Naive thymus-derived CD4-positive, alpha-beta T cell (primary cell): Measurements from ENCODE around the gene FBXW5. TPM values are rescaled to one million over a fixed set of nuclear protein-coding genes. Genes with fewer than 3 reads are reported as not detected.

Experiments used
- ATAC-seq: fragments of 150-1000 bp; cut with Tn5 transposase; 2 replicates; pipeline ENCODE4 v1.10.0; 2021; ENCODE audit warnings: mild to moderate bottlenecking, moderate library complexity
- CTCF ChIA-PET: fragments of 350-600 bp; sonication (Branson Sonifier 250); formaldehyde crosslinking; loops from one replicate; lab custom pipeline; 2021; ENCODE audit warnings: antibody characterized with exemption; lab: Charles Lee
- POLR2A ChIA-PET: fragments of 350-600 bp; sonication (Branson Sonifier 250); formaldehyde crosslinking; loops from one replicate; lab custom pipeline; 2021; ENCODE audit warnings: antibody characterized with exemption, inconsistent platforms; lab: Charles Lee
- DNase-seq, 9 donors: peaks; one replicate each; pipeline versions ENCODE4 v3.0.0 to v3.0.0-alpha.2; 2020 to 2022; ENCODE audit warnings: mixed read lengths in 1 of 9
- H3K27ac ChIP-seq: one replicate; pipeline ENCODE4 v1.7.0; 2013; ENCODE audit warnings: mild to moderate bottlenecking, low read depth, low read length, moderate library complexity
- H3K27me3 ChIP-seq, 2 donors: one replicate each; pipeline ENCODE4 v1.7.0; 2013; ENCODE audit warnings: low read length in 2 of 2, mild to moderate bottlenecking in 2 of 2, moderate library complexity in 2 of 2; ENCODE audit not compliant: control insufficient read depth in 2 of 2, insufficient read depth in 2 of 2
- H3K36me3 ChIP-seq, 3 experiments: 1 replicate in 2 of 3; 2 replicates in 1 of 3; pipeline ENCODE4 v1.7.0; 2013; ENCODE audit warnings: low read length in 3 of 3, mild to moderate bottlenecking in 3 of 3, moderate library complexity in 1 of 3; ENCODE audit not compliant: insufficient read depth in 3 of 3, control insufficient read depth in 2 of 3
- H3K4me1 ChIP-seq, 2 donors: one replicate each; pipeline ENCODE4 v1.7.0; 2013; ENCODE audit warnings: low read length in 2 of 2, mild to moderate bottlenecking in 2 of 2, moderate library complexity in 1 of 2; ENCODE audit not compliant: control insufficient read depth in 2 of 2, insufficient read depth in 2 of 2
- H3K4me3 ChIP-seq: 2 replicates; pipeline ENCODE4 v1.7.0; 2013; ENCODE audit warnings: mild to moderate bottlenecking, low read length
- H3K9me3 ChIP-seq, 3 experiments: 1 replicate in 2 of 3; 2 replicates in 1 of 3; pipeline ENCODE4 v1.7.0; 2013; ENCODE audit warnings: low read length in 3 of 3; ENCODE audit not compliant: control insufficient read depth in 2 of 3
- H3K27ac Mint-ChIP-seq, 9 donors: one replicate each; pipeline ENCODE4 v1.8.0; 2020 to 2022; ENCODE audit warnings: mixed read lengths in 9 of 9, mild to moderate bottlenecking in 8 of 9, moderate library complexity in 5 of 9, inconsistent platforms in 2 of 9
- H3K27me3 Mint-ChIP-seq, 5 donors: one replicate each; pipeline ENCODE4 v1.8.0; 2021 to 2022; ENCODE audit warnings: mixed read lengths in 5 of 5, mild to moderate bottlenecking in 1 of 5
- H3K36me3 Mint-ChIP-seq, 5 donors: one replicate each; pipeline ENCODE4 v1.8.0; 2020 to 2022; ENCODE audit warnings: mixed read lengths in 5 of 5, mild to moderate bottlenecking in 3 of 5, inconsistent platforms in 1 of 5
- H3K4me1 Mint-ChIP-seq, 7 donors: one replicate each; pipeline ENCODE4 v1.8.0; 2020 to 2022; ENCODE audit warnings: mixed read lengths in 7 of 7, mild to moderate bottlenecking in 3 of 7, inconsistent platforms in 1 of 7
- H3K4me3 Mint-ChIP-seq, 10 donors: one replicate each; pipeline ENCODE4 v1.8.0; 2020 to 2022; ENCODE audit warnings: mild to moderate bottlenecking in 10 of 10, mixed read lengths in 10 of 10, moderate library complexity in 6 of 10, inconsistent platforms in 2 of 10
- H3K9me3 Mint-ChIP-seq, 11 donors: one replicate each; pipeline ENCODE4 v1.8.0; 2020 to 2022; ENCODE audit warnings: mixed read lengths in 11 of 11, mild to moderate bottlenecking in 4 of 11, inconsistent platforms in 1 of 11, moderate library complexity in 1 of 11
- intact Hi-C, 2 donors: fragments of 100-400 bp; cut with micrococcal nuclease; formaldehyde crosslinking; loops; one replicate each; pipeline ENCODE4 v1.15.1; 2023
- polyA plus RNA-seq, 2 donors: library from polyadenylated mRNA; unstranded; fragments of 300-500 nt; fragmentation: Illumina TruSeq; gene quantifications; one replicate each; pipeline ENCODE4 v1.2.3, GENCODE V29; 2021
- total RNA-seq, 6 experiments: library from RNA in 5 of 6; stranded (reverse) in 5 of 6; gene quantifications; 1 replicate in 5 of 6; 2 replicates in 1 of 6; pipeline ENCODE4 v1.2.3 and lab custom pipeline; 2021 to 2026

Gene FBXW5
- total and polyA plus RNA-seq, 7 experiments from 2014 or later, result 54.3 to 113 (median 94.5) TPM

DNA sequence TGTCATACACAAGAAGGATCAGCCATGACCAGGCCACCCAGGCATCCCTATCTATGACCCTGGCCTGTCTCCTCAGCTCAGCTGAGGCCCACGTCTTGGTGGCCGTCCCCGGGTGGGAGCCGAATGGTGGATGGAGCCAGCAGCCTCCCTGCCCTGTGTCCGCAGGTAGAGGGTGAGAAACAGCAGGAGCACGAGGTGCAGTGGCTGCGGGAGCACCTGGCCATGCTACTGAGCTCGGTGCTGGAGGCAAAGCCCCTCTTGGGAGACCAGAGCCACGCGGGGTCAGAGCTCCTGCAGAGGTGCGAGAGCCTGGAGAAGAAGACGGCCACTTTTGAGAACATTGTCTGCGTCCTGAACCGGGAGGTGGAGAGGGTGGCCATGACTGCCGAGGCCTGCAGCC, 24.5 kb downstream of the FBXW5 start:
- H3K4me3 Mint-ChIP-seq, result no peak overlapping the region
- no peaks in the 10 kb centered on the region for H3K9me3 Mint-ChIP-seq
- H3K36me3 ChIP-seq, result peaks cover 5 to 77% (median 24%) of the 10 kb centered on the region in 3 experiments
- H3K4me1 Mint-ChIP-seq, result peaks cover 0 to 13% (median 9%) of the 10 kb centered on the region in 7 donors
- intact Hi-C loops, result no loop called here
- H3K4me3 ChIP-seq, result no peak overlapping the region
- H3K27me3 ChIP-seq, result no peaks in the 10 kb centered on the region
- peak overlapping the region in 1 of 9 donors; percentile 13 for H3K27ac Mint-ChIP-seq
- peaks cover 6 to 32% (median 9%) of the 10 kb centered on the region in 5 donors for H3K36me3 Mint-ChIP-seq
- no peak for ATAC-seq
- ChIA-PET POLR2A (no interaction called here), CTCF (no interaction called here)
- H3K27ac ChIP-seq, result no peak overlapping the region
- H3K9me3 ChIP-seq, result no peaks in the 10 kb centered on the region
- H3K4me1 ChIP-seq, result no peaks in the 10 kb centered on the region
- H3K27me3 Mint-ChIP-seq, result no peaks in the 10 kb centered on the region
- DNase-seq, result no peak

DNA sequence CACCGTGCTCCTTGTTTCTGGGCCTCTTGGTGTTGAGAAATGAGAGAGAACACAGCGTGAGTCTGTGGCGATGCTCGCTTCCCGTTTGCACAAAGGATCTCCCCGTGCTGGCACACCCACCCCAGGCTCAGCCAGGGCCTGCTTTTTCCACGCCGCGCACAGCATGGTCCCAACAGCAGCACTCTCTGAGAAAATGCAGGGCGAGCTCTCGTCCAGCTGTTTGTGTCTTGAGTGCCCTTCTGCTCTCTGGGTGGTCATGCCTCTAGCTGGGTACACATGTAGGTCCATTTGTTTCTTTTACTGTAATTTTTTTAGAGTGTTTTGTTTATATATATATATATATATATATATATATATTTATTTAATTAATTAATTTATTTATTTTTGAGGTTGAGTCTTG, 26.6 kb downstream of the FBXW5 start:
- ChIA-PET POLR2A (no interaction called here), CTCF (interaction anchor here (0.6 kb wide), 1 partner anchor 206 kb away, joined by 4 read pairs; no protein-coding TSS in a partner anchor)
- DNase-seq, result peak in 1 of 9 donors; percentile 0
- peaks cover 9 to 38% (median 11%) of the 10 kb centered on the region in 5 donors for H3K36me3 Mint-ChIP-seq
- no peak overlapping the region for H3K4me3 Mint-ChIP-seq
- H3K4me1 Mint-ChIP-seq, result peaks cover 0 to 10% (median 6%) of the 10 kb centered on the region in 7 donors
- Histone ChIP-seq H3K27me3 (no peaks in the 10 kb centered on the region), H3K4me1 (no peaks in the 10 kb centered on the region), H3K27ac (no peak overlapping the region), H3K4me3 (no peak overlapping the region), H3K9me3 (no peaks in the 10 kb centered on the region), H3K36me3 (peaks cover 5 to 79% (median 23%) of the 10 kb centered on the region in 3 experiments)
- intact Hi-C loops, result no loop called here
- H3K27me3 Mint-ChIP-seq, result no peaks in the 10 kb centered on the region
- ATAC-seq, result no peak
- peak overlapping the region in 3 of 9 donors; percentile 36 to 68 (median 63) for H3K27ac Mint-ChIP-seq
- no peaks in the 10 kb centered on the region for H3K9me3 Mint-ChIP-seq

DNA sequence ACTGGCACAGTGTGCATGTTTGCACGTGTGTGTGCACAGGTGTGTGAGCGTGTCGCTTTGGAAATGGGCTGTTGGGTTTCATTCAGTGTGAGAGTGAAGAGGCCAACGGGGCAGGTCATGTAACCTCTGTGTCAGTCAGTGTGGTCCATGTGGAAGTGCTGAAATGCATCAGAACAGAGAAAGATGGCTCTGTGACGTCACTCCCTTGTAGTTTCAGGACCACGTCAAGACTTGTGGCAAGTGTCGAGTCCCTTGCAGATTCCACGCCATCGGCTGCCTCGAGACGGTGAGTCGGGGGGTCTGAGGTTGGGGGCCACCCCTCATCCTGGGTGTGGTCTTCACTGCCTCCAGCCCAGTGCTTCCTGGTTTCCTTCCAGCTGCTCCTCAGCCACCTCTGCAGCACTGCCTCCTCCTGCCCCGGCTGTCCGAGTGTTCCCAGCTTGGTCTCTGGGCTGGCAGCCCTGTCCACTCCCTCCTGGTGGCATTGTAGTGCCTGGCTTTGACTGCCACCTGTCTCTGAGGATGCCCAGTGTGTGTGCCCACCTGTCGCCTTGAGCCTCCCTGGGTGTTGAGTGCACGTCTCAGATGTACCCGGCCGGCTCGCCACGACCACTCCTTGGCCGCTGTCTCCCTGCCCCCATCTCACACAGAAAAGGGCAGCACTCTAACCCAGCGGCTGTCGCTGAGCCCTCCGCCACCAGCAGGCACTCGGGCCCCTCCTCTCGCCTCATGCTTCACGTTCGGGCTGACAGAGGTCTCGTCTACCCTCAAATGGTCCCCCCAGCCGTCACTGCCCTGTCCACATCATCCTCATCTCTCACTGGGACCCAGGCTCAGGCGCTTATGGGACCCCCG, 28.0 kb downstream of the FBXW5 start:
- Histone ChIP-seq H3K4me3 (no peak overlapping the region), H3K27ac (no peak overlapping the region), H3K27me3 (no peaks in the 10 kb centered on the region), H3K36me3 (peaks cover 5 to 66% (median 23%) of the 10 kb centered on the region in 3 experiments), H3K9me3 (no peaks in the 10 kb centered on the region), H3K4me1 (no peaks in the 10 kb centered on the region)
- intact Hi-C loops, result no loop called here
- no peaks in the 10 kb centered on the region for H3K9me3 Mint-ChIP-seq
- H3K4me3 Mint-ChIP-seq, result no peak overlapping the region
- DNase-seq (no peak), ATAC-seq (no peak)
- POLR2A ChIA-PET, result no interaction called here
- H3K27me3 Mint-ChIP-seq, result no peaks in the 10 kb centered on the region
- H3K36me3 Mint-ChIP-seq, result peaks cover 9 to 35% (median 11%) of the 10 kb centered on the region in 5 donors
- H3K27ac Mint-ChIP-seq, result peak overlapping the region in 1 of 9 donors; percentile 63
- CTCF ChIA-PET, result no interaction called here
- H3K4me1 Mint-ChIP-seq, result peaks cover 0 to 10% (median 4%) of the 10 kb centered on the region in 7 donors

DNA sequence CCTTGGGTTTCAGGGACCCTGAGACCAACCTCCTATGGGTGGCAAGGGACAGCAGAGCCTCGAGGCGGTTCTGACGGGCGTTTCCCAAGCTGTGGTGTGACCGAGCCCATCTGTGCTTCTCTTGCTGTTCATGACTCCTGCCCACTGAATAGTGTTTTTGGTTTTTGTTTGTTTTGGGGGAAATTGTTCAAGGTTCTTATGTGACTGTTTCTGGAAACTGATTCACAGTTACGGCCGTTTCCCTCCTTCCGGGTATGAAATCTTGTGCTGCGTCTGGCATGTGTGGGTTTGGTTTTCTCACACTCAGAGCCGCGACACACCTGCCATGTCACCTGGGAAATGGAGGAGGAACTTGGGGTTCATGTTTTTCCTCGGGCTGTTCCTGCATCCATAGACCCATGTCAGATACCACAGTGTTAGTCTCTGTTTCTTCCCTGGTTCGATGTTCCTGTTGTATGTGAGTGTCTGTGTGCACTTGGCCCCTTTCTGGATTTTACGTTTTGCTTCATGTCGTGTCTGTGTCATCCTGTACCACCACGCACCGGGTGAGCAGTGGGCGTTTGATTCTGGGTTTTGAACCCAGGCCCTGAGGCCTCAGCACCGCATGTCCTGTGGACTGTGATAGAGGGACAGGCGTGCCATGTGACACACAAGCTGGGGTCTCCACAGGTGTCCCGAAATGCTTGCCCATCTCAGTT, 28.8 kb downstream of the FBXW5 start:
- DNase-seq (no peak), ATAC-seq (no peak)
- Histone ChIP-seq H3K36me3 (peaks cover 4 to 63% (median 22%) of the 10 kb centered on the region in 3 experiments), H3K27me3 (no peaks in the 10 kb centered on the region), H3K4me3 (no peak overlapping the region), H3K9me3 (no peaks in the 10 kb centered on the region), H3K27ac (no peak overlapping the region), H3K4me1 (no peaks in the 10 kb centered on the region)
- H3K27ac Mint-ChIP-seq, result no peak overlapping the region
- H3K27me3 Mint-ChIP-seq, result no peaks in the 10 kb centered on the region
- CTCF ChIA-PET, result no interaction called here
- no peak overlapping the region for H3K4me3 Mint-ChIP-seq
- POLR2A ChIA-PET, result no interaction called here
- intact Hi-C loops, result no loop called here
- peaks cover 9 to 35% (median 11%) of the 10 kb centered on the region in 5 donors for H3K36me3 Mint-ChIP-seq
- H3K4me1 Mint-ChIP-seq, result peaks cover 0 to 10% (median 4%) of the 10 kb centered on the region in 7 donors
- peaks cover 0 to under 1% (median 0%) of the 10 kb centered on the region in 11 donors for H3K9me3 Mint-ChIP-seq

DNA sequence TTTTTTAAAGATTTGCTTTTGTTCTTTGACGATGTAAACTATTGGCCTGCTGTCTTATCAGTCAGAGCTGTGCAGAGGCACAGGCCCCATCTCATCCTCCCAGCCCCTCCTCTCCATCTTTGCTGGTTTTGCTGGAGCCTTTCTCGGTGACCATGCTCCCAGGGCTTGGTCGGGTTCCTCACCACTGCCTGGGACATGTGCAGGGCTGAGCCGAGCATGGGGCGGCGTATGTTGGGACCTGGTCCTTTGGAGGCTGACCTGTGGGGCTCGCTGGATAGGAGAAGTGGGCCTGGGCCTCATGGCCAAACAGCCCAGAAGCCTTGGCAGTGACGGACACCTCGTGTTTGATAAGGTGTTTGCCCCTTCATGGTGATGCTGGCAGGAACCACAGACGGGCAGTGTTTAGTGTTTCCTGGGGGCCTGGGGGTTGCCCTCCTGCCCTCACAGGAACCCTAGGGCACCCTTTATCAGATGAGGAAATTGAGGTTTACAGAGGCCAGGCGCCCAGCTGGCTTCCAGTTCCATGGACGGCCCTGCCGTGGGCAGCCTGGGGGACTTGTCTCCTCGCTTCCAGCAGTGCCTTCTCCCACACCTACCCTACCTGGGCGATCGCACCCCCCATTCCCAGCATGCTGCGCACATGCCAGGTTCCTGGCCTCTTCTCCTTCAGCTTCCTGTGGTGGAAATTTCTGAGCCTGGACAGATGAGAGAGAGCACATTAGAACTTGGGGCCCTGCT, 30.7 kb downstream of the FBXW5 start:
- peaks cover 0 to 67% (median 12%) of the 10 kb centered on the region in 3 experiments for H3K36me3 ChIP-seq

DNA sequence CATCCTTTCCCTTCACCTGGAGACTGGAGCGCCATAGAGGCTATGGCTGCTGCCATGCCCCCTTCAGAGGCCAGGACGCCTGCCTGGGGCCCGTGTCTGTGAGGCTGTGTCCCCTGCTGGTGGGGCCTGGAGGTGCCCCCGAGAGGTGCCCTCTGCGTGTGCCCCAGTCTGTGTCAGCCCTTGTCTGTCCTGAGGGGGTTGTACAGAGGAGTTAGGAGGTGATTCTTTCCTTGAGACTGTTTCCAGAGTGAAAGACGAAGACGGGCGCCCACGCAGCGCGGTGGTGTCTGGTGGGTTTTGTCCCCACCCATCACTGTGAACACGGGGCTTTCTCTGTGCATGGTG, 33.7 kb downstream of the FBXW5 start:
- intact Hi-C loops, result no loop called here
- Histone ChIP-seq H3K27ac (no peak overlapping the region), H3K36me3 (peaks cover 0 to 66% (median 7%) of the 10 kb centered on the region in 3 experiments), H3K27me3 (no peaks in the 10 kb centered on the region), H3K9me3 (no peaks in the 10 kb centered on the region), H3K4me1 (no peaks in the 10 kb centered on the region), H3K4me3 (no peak overlapping the region)
- Mint-ChIP-seq H3K4me3 (no peak overlapping the region), H3K27me3 (no peaks in the 10 kb centered on the region), H3K4me1 (peaks cover 0 to 14% (median 0%) of the 10 kb centered on the region in 7 donors), H3K27ac (peak overlapping the region in 1 of 9 donors; percentile 6), H3K36me3 (peaks cover 3 to 21% (median 9%) of the 10 kb centered on the region in 5 donors), H3K9me3 (peaks cover 0 to 2% (median 0%) of the 10 kb centered on the region in 11 donors)
- ATAC-seq, result peak; percentile 41
- ChIA-PET CTCF (interaction anchor here (0.7 kb wide), 1 partner anchor 171 kb away, joined by 3 read pairs; no protein-coding TSS in a partner anchor), POLR2A (no interaction called here)
- no peak for DNase-seq

More for the DNA sequence above, 30.7 kb downstream of the FBXW5 start:
- H3K27me3 ChIP-seq, result no peaks in the 10 kb centered on the region
- no peak overlapping the region for H3K4me3 Mint-ChIP-seq
- peaks cover 0 to 2% (median 0%) of the 10 kb centered on the region in 11 donors for H3K9me3 Mint-ChIP-seq
- POLR2A ChIA-PET, result interaction anchor here (2.2 kb wide), 1 partner anchor 12 kb away, joined by 15 read pairs; no protein-coding TSS in a partner anchor
- no peaks in the 10 kb centered on the region for H3K27me3 Mint-ChIP-seq
- no peak overlapping the region for H3K27ac Mint-ChIP-seq
- peaks cover 9 to 32% (median 12%) of the 10 kb centered on the region in 5 donors for H3K36me3 Mint-ChIP-seq
- no peaks in the 10 kb centered on the region for H3K4me1 ChIP-seq
- DNase-seq (no peak), ATAC-seq (no peak)
- H3K4me1 Mint-ChIP-seq, result peaks cover 0 to 9% (median 4%) of the 10 kb centered on the region in 7 donors
- CTCF ChIA-PET, result interaction anchor here (0.6 kb wide), 1 partner anchor 25 kb away, joined by 3 read pairs; no protein-coding TSS in a partner anchor
- intact Hi-C loops, result no loop called here
- no peak overlapping the region for H3K27ac ChIP-seq
- H3K4me3 ChIP-seq, result no peak overlapping the region
- H3K9me3 ChIP-seq, result no peaks in the 10 kb centered on the region
